NOMO-1 treated with dmso at 0.1 percent for 144 hours (cell line): ENCODE measurements around the gene DIO3.

Experiments used
- DNase-seq: peaks from one replicate; lab custom pipeline; 2025; ENCODE audit not compliant: unreplicated experiment; lab: John Stamatoyannopoulos, UW

The DIO3 gene

GRCh38 chr14:101579372-101580080, 18.2 kb downstream of the DIO3 start:
- no peak for DNase-seq

DNA sequence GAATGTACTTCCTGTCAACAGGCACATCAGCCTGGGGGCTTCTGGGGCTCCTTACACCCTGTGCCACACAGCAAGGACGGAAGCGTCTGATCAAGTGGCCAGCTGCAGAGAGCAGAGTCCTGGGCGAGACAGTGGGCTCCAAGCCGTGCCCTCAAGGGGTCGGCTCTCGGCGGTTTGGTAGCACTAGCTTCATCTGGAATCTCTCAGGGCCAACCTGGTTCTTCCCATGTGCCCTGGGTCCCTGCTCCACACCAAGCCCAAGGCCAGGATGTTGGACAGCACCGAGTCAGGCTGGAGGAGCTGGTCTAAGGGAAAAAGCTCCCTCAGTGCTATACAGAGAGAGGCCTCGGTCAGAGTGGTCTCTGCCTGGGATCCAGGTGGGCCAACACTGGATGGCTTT, 20.5 kb downstream of the DIO3 start:
- no peak for DNase-seq

- no peak for DNase-seq
Observed at GRCh38 chr14:101582294-101582693, 21.0 kb downstream of the DIO3 start.

GRCh38 chr14:101583006-101583714, 21.9 kb downstream of the DIO3 start:
- no peak for DNase-seq

- no peak for DNase-seq
Observed at GRCh38 chr14:101583715-101584054, 22.4 kb downstream of the DIO3 start.

DNA sequence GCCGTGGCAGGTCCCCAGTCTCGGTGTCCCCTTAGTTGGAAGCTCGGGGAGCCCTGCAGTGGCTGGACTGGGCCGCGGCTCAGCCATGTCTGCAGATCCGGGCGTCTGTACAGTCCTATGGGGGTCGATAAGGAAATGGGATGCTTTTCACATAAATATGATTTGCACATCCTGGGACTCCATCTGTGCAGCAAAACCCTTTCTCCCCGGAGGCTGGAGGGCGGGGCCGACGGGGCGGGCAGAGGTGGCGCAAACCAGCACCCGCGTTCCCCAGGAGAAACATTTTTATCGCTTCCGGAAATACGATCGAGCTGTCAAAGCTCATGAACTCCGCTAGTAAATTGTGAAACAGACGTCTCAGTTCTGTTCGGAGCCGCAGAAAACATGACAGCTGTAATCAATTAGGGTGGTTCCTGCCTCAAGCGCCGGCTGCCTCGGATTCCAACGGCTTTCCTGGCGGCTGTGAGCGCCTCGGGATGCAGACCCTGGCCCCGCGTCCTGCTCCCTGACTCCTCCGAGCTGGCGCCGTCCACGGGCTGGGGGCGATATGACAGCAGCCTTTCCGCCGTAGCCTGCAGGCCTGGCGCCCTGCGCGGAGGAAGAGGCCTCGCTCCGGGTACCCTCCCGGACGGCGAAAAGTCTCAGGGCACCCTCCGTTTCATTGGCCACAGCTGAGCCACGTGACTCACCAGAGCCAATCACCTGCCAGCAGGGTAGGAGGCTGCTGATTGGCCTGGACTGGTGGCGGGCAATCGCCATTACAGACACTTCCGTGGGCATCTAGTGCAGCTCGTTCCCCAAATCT, 23.0 kb downstream of the DIO3 start:
- DNase-seq: no peak

DNA sequence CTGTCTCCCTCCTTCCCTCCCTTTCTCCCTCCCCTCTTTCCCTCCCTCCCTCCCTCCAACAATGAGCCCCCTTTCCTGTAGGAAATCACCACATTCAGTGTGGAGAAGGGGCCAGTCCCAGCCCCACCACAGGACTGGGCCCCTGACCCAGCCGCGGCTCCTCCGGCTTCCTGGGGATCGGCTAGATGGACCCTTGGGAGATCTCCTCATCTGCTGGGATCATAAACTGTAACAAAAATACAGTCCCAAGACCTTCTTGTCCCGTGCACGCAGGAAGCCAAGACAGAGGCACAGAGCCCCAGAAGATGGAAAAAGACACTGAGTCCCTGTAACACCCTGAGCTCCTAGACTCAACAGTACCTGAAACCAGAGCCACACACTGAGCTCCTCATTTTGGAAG, 23.9 kb downstream of the DIO3 start:
- DNase-seq: no peak

DNA sequence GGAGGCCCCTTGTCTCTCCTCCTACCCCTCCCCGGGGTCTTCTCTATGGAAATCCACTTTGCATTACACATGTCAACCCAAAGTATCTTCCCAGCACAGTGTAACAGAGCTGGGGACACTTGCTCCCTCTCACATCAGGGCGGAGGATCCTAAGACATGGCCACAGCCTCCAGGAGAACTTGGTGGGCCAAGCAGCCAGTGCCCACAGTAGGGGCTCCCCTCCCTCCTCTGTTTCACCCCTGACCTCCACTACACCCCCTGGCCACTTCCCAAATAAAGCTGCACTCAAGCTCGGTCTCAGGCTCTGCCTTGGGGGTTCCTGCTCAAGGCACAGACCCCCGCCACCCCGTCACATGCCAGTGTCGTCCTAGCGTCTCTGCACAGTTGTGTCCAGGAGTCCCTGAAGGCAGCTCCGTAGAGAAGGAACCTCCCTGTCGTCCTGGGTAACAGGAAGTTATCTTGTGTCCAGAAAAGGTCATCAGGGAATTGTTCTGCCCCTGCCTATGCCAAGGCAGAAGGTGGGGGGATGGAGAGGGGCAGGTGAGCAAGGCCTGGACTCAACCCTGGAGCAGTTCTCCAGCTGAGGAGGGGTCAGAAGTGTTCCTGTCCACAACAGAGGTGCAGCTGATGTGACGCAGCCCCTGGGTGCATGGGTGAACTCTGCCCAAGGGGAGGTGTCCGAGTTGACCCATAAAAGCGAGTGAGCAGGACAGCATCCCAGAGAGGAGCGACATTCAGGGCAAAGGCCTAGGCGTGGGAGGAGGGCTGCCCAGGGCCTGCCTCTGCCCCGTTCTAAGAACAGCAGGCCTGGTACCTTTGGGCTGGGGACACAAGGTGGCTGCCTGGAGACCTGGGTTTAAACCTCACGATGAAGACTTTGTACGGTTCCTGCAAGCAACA, 25.5 kb downstream of the DIO3 start:
- DNase-seq: no peak

- DNase-seq: no peak
Observed at GRCh38 chr14:101587441-101587911, 26.2 kb downstream of the DIO3 start.

- no peak for DNase-seq
Observed at GRCh38 chr14:101588286-101588975, 27.1 kb downstream of the DIO3 start.

GRCh38 chr14:101588990-101589389, 27.7 kb downstream of the DIO3 start:
- no peak for DNase-seq

DNA sequence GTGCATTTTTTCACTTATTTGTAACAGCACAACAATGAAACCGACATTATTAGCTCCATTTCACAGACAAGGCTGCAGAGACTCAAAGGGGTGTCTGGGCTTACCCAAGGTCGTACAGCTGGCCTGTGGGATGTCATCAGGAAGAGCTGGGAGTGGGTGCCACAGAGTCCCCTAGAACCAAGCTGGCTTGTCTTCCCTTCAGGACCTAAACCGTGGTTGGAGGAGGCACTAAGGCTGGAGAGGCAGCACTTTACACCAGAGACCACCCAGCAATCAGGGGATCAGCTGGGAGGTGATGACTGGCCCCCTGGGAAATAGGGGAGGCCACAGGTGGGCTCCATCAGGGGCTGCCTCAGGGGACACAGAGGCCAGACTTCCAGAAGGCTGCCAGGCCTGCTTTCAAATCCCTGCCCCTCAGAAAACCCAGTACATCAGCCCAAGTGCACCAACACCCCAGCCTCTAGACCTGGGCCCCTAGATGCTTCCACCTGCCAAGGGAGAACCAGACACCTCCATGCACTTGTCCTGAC, 28.3 kb downstream of the DIO3 start:
- DNase-seq: no peak

GRCh38 chr14:101590062-101590461, 28.8 kb downstream of the DIO3 start:
- no peak for DNase-seq

DNA sequence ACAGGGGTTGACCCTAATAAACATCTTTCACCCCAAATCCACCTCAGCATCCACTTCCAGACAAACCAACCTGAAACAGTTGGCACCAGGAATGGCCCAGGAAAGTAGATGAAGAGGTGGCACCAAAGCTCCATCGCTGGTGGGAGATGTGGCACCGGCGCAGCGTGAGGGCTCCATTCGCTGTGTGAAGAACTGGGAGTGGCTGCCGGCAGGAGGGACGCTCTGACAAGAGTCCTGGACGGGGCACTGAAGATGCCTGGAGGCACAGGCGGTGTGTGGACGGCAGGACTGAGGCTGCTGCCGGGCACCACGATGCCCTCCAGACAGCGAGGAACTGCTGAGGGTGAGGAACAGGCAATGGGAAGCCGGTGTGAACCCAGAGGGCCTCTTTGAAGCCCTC, 29.3 kb downstream of the DIO3 start:
- no peak for DNase-seq

GRCh38 chr14:101591121-101591520, 29.8 kb downstream of the DIO3 start:
- no peak for DNase-seq

DNA sequence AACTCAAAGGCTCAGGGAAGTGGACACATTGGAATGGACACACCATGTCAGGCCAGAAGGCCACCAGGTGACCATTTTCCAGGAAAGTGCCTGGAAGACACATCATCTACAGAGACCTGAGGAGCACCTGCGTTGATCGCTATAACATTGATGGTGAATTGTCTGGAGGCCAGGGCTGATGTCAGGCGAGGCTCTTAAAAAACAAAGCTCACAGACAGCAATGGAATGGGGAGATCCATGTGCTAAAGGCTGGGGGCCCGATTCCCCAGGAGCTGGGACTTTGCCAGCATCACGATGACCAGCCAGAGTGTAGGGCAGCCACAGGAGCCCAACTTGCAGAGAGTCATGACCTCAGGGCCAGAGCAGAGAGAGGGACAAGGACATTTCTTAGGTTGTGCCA, 30.3 kb downstream of the DIO3 start:
- no peak for DNase-seq

DNA sequence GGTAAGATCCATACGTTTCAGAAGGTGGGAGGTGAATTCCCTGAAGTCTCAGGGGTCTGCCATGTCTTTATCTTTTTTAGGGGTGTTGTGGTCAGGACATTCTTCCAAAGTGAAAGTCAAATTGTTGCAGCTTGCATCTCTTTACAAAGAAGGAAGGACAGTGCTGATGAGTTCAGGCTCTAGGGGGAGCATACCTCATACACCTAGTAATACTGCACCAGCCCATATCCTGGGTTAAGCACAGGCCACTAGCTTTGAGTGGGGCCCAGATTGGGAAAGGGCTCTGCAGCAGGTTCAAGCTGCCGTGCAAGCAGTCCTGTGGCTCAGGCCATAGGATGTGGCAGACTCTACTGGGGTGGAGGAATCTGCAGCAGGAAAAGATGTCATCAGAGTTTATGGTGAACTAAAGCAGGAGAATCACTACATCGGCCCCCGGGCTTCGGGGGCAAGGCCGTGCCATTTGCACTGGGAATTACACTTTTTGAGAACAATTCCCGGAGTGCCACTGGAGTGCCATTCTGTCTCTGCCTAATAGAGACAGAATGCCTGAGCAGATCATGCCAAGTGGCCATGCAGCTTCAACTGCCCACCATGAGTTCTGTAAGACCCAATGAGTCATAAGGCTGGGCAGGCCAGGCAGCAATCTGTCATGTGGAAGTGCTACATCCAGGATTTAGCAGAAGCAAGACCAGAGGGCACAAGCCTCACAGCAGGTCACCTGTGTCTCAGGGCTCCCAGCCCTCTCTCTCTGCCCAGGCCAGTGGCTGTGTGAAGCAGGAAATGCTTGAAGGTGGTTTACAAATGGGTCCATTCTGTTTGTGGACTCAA, 32.3 kb downstream of the DIO3 start:
- no peak for DNase-seq

DNA sequence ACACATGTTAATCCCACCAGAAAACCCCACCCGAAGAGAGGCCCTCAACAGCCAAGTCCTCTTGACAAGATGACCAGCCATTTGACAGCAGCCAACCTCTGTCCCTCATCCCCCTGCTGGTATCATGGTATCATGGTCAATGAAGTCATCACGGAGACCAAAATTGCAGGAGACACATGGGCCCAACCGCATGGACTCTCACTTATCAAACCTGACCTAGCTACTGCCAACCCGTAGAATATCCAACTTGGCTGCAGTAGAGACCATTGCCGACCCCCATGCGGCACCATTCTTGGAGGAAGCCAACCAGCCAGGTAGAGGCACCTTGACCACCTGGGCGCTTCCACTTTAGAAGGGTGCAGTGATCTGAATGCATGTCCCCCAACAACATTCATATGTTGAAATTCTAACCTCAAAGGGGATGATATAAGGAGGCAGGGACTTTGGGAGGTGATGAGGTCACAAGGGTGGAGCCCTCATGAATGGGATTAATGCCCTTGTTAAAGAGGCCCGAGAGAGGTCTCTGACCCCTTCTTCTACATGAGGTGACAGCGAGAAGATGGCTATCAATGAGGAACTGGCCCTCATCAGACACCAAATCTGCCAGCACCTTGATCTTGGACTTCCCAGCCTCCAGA, 33.3 kb downstream of the DIO3 start:
- no peak for DNase-seq

DNA sequence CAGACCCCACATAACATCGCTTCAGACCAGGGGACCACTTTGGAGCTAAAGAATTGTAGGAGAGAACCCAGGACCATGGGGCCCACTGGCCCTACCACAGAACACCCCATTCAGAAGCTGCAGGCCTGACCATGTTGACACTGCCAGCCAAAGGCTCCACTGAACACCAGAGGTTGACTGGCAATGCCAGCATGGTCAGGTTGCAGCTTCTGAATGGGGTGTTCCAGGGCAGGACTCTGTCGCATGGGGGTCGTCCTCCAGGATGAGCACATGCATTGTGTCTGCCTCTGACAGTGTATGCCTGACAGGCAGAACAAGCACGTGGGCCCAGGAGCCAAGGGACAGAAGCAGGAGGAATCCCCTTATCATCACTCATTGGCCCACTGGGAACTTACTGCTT, 34.1 kb downstream of the DIO3 start:
- no peak for DNase-seq
